ENCODE measurements around the gene EVA1A.

GRCh38 chr2:75582840-75583239, 22.1 kb upstream of the EVA1A start:
- TF ChIP-seq CTCF (IDR thresholded peaks at IDR 0.05 in 4 of 5, conservative IDR thresholded peaks at IDR 0.05 in 1 of 5) (no peak), POLR2A (IDR thresholded peaks at IDR 0.05) (no peak)
